T follicular helper cell (primary cell): ENCODE measurements around the gene HYKK.
"Not testable (repeated sequence)": the region's sequence is repeated elsewhere in the genome, so short reads cannot be mapped to it uniquely, and the experiment has no call there.

Experiments used
- DNase-seq: peaks from one replicate; pipeline ENCODE4 v3.0.0-alpha.2; 2020; ENCODE audit warnings: low read depth

The HYKK gene

DNA sequence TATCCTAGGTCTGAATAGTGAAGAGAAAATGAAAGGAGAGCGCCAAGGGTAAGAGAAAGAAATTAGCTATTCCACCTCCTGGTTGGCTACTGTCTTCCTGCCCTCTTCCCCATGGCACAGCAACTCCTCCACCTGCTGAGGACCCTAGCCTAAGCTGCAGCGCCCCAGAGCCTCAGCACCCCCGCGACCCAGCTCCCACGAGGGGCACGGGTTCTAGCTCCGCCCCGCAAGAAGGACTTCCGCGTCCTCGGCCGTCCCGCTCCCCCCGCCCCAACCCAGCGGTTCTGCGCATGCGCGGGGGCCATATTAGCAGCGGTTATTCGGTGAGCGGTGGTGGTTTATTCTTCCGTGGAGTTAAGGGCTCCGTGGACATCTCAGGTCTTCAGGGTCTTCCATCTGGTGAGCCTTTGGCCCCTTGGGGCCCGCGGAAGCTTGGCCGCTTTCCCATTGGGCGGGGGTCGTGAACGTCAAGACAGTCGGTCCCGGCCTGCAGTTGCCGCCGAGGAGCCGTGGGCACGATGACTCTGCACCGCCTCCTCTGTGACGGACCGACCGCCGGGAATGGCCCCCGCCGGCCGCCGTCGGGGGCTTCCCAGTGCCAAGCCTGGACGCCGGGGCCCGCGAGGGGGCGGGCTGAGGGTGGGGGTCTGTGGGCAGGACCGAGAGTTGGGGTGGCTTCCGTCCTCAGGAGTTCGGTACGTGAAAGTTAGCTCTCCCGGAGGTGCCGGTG, 32.9 kb downstream of the HYKK start, which contains the start of gene PSMA4:
Gene PSMA4, plus strand, starts transcription at position 304 of the 730 bp plus-strand sequence. CDS start 1,484 bp downstream, outside the sequence.
- peak; percentile 90 for DNase-seq

DNA sequence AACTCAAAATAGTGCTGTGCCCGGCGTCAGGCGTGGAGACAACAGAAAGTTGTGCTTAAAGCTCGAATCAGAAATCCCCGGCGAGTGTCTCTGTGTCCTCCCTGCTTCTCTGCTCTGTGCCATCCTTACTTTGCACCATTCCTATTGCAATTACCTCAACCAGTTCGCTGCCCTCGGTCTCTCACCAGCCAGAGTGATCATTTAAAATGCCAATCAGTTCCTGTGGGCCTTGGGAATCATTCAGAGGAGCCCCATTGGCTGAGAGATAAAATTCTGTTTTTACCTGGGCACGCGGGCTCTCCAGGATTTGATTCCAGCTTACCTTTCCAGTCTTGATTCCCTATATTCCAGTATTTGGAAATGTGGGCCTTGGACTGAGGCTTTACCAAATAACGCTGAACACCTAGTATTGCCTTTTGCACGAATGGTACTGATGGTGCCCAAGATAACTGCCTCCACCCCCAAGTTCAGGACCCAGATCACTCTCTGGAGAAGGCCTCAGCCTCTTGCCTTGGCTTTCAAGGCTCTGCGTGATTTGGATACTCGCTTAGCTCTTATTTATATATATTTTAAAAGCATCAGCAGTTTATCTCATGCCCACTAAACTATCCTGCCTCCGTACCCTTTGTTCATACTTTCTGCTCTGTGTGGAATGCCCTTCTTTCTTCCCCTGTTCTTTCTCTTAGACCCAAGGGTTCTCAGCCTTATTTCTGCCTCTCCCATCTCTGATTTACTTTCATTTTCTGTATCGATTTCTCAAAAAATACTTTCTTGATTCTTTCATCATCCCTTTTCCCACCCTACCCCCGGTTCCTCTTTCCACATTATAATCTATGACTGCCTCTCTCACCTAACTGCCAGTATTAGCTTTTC, 33.7 kb downstream of the HYKK start:
- no peak for DNase-seq

DNA sequence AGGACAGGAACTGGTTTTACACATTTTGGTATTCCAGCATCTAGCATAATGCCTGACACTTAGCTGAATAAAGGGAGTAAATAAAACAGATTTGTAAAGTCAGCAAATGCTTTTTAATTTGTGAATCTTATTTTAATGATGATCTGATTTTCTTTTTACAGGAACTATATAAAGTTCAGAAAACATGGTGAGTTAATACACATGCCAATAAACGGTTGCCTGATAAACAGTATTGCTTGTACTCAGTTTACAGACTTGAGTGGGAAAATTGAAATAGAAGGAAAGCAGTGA, 34.3 kb downstream of the HYKK start:
- no peak for DNase-seq

GRCh38 chr15:78542647-78543046, 35.3 kb downstream of the HYKK start:
- DNase-seq, result no peak

- DNase-seq, result no peak
These were observed 42.8 kb downstream of the HYKK start for GRCh38 chr15:78550194-78550593.

- DNase-seq, result no peak
These were observed 43.4 kb downstream of the HYKK start for GRCh38 chr15:78550815-78551214.

- no peak for DNase-seq
These were observed 44.5 kb downstream of the HYKK start for GRCh38 chr15:78551902-78552301.

GRCh38 chr15:78552597-78552996, 45.2 kb downstream of the HYKK start:
- DNase-seq, result no peak

DNA sequence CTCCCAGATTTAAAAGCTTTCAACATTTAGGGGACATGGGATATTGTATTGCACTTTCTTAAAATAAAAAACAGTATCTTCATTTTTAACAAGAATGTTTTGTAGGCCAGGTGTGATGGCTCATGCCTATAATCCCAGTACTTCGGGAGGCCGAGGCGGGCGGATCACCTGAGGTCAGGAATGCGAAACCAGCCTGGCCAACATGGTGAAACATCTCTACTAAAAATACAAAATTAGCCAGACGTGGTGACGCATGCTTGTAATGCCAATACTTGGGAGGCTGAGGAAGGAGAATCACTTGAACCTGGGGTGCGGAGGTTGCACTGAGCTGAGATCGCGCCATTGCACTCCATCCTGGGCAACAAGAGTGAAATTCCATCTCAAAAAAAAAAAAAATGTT, 52.8 kb downstream of the HYKK start:
- DNase-seq, result not testable (repeated sequence)

DNA sequence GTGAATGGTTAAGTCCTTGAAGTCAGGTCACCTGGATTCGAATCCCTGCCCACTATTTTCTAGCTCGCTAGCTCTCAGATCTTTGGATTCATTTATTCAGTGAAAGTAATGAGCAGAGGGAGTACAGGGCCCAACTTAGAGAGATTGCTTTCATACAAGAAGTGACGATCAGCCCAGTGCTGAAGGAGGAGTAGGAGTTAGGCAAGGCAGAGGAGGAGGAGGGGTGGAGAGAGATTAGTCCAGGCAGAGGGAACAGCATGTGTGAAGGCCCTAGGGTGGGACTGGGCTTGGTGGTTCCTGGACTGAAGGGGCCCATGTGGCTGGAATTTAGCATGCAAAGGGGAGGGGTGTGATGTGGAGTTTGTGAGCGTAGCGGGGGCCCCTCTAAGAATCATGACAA, 54.1 kb downstream of the HYKK start:
- no peak for DNase-seq

DNA sequence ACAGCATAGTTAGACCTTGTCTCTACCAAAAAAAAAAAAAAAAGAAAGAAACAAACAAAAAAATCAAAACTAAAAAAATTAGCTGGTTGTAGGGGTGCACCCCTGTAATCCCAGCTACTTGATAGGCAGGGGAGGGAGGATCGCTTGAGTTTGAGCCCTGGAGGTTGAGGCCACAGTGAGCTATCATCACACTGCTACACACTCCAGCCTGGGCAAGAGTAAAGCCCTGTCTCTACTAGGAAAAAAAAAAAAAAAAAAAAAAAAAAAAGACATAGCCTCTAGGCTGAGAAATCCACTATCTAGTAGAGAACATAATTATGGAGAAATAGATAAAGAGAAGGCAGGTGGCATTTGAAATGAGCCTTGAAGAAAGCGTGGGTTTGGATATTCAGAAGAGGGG, 55.7 kb downstream of the HYKK start:
- DNase-seq, result no peak

GRCh38 chr15:78564743-78565096, 57.3 kb downstream of the HYKK start:
- DNase-seq, result no peak

DNA sequence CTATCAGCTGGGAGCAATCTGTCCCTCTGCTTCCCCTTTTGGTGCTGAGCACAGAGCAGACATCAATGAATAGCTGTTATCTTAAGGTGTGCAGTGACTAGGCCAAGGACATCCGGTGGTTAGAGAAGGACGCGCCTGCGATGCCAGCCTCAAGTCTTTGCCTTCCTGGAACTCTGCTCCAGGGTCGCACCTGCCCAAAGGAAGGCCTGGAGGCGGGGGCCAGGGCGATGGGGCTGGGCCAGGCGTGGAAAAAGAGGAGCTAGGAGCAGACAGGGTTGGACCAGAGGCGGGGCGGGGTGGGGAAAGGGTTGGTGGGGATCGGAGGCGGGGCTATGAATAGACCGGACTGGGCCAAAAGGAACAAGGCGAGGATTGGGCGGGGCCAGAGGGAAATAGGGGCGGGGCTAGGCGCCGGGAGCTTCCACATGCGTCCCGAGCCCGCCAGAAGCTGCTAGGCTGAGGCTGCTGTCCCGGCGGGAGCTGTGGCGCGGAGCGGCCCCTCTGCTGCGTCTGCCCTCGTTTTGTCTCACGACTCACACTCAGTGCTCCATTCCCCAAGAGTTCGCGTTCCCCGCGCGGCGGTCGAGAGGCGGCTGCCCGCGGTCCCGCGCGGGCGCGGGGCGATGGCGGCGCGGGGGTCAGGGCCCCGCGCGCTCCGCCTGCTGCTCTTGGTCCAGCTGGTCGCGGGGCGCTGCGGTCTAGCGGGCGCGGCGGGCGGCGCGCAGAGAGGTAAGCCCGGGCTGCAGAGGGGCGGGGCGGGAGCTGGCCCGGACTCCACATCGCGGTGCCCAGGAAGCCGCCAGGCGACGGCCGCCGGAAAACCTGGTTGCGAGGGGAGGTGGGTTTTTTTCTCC, 57.9 kb downstream of the HYKK start, which contains the start of gene CHRNA5:
Gene CHRNA5, plus strand, starts transcription at position 424 of the 854 bp plus-strand sequence. Its CDS starts 200 bp downstream, at position 624.
- DNase-seq, result peak; percentile 44

GRCh38 chr15:78565951-78566774, 58.8 kb downstream of the HYKK start:
- no peak for DNase-seq

- DNase-seq, result no peak
These were observed 60.2 kb downstream of the HYKK start for GRCh38 chr15:78567531-78567930.

DNA sequence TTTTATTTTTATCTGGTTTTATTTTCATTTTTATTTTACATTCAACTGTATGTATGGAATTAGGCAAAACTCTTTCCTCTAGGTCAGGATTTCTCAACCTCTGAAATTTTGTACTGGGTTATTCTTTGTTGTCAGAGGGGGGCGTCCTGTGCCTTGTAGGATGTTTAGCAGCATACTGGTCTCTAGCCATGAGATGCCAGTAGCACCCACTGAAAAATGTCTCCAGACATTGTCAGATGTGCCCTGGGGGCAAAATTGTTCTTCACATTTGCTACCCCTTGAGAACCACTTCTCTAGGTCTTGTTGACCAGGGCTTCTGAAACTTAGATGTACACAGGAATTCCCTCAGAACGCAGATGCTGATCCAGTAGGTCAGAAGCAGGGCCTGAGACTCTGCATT, 63.3 kb downstream of the HYKK start:
- DNase-seq, result no peak

DNA sequence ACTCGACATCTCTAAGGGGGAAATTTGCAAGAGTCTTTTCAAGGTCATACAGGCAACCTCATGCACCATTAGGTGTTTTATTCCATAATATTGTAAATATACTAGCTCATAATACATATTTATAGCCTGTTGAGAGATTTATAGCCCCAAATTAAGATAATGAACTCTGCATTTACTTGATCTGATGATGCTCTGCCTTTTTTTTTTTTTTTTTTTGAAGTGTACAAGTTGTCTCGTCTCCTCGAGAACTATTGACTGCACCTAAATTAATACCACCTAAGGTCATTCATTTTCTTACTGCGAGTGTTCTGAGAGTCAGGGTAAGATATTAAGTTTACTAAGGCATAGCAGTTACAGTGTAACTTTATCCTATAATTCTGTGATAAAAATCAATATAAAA, 64.0 kb downstream of the HYKK start:
- DNase-seq, result no peak

DNA sequence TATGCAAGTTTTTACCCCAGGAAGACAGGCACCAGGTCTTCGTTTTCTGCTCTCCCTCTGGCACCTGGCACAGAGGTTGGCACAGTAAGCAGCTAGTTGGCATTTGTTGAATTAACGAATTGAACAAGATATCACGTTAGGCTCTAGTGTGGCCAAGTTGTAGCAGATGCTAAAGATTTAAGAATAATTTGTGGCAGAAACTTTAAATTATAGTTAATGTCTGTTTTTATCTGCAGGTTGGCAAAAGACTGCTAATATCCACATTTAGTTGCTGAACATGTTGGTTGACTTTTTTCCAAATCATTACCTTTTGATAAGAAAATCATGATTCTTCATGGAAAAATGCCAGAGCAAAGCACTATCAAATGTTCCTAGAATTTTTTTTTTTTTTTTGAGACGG, 66.0 kb downstream of the HYKK start:
- DNase-seq, result no peak

DNA sequence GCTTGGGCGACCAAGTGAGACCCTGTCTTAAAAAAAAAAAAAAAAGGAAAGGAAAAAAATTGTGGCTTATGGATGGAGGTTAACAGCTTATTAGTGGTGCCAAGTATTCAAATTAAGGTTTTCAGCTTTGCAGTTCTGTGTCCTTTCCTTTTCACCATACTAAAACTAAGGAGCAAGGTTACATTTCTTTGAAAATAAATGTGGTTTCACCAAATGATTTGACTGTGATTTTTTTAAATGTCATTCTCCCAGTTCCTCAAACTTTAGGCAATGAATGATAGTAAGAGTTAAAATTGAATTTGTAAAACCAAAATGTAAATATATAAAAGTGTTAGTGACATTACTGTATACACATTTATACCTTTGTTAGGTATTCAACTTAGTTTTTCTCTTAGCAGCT, 67.6 kb downstream of the HYKK start:
- no peak for DNase-seq
